C4-2B (cell line): ENCODE data around the gene PARS2.

Experiments used
- ZFX ChIP-seq: fragments of 450-650 bp; IDR thresholded peaks from 2 replicates; pipeline ENCODE4 v1.6.1; 2017
- TF ChIP-seq, protein P1 (sequence below): fragments of 450-650 bp; conservative IDR thresholded peaks from 2 replicates; pipeline ENCODE4 v1.5.1; 2017; ENCODE audit warnings: mild to moderate bottlenecking

DNA sequence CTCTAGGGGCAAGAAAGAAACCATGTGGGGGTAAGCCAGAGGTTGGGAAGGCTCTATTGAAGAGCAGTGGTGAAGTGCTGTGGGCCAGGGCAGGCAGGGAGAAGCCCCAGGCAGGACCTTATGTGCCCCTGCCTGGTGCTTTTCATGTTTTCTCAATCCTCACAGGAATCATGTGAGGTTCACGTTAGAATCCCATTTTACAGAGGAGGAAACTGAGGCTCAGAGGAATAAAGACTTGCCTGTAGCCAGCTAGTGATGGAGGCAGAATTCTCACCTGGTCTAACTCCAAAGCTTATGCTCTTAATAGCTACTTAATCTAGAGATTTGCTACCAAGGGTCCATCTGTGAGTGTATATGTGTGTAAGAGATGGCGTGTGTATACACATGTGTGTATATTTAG lies 32.6 kb upstream of the PARS2 start:
- TF ChIP-seq, protein P1, sequence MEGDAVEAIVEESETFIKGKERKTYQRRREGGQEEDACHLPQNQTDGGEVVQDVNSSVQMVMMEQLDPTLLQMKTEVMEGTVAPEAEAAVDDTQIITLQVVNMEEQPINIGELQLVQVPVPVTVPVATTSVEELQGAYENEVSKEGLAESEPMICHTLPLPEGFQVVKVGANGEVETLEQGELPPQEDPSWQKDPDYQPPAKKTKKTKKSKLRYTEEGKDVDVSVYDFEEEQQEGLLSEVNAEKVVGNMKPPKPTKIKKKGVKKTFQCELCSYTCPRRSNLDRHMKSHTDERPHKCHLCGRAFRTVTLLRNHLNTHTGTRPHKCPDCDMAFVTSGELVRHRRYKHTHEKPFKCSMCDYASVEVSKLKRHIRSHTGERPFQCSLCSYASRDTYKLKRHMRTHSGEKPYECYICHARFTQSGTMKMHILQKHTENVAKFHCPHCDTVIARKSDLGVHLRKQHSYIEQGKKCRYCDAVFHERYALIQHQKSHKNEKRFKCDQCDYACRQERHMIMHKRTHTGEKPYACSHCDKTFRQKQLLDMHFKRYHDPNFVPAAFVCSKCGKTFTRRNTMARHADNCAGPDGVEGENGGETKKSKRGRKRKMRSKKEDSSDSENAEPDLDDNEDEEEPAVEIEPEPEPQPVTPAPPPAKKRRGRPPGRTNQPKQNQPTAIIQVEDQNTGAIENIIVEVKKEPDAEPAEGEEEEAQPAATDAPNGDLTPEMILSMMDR = no peak
- no peak for TF ChIP-seq ZFX
